ENCODE results near the gene UTS2R.
"Not testable (repeated sequence)": the region's sequence is repeated elsewhere in the genome, so short reads cannot be mapped to it uniquely, and the experiment has no call there.

Gene UTS2R

DNA sequence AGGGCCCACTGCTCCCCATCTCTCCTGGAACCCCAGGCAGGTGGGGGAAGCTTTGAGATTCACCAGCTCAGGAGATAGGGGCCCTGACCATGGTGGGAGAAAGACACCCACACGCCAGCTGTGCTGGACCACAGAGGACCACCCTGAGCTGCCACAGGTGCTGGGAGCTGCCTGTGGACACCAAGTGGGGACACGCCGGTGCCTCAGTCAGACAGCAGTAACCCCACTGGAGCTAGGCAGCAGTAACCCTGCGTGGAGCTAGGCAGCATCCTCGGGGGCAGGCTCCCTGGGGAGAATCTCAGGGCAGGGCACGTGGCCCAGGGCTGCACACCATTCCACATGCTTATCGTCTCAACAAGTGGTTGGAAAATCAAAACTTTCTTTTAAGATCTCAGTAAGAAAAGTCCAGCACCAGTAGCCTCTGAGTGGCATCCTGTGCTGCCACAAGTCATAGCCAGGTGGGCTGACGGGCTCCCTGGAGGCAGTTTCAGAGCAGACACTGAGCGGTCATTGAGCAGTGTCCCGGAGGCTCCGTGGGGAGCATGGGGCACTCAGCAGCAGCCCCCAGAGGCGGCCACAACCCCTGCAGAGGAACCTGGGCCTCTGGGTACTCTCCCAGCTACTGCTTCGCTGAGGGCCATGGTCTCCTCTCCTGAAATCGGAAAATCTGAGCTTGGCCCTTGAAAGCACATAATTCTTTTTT, 38.6 kb downstream of the UTS2R start:
- DNase-seq, result no peak

DNA sequence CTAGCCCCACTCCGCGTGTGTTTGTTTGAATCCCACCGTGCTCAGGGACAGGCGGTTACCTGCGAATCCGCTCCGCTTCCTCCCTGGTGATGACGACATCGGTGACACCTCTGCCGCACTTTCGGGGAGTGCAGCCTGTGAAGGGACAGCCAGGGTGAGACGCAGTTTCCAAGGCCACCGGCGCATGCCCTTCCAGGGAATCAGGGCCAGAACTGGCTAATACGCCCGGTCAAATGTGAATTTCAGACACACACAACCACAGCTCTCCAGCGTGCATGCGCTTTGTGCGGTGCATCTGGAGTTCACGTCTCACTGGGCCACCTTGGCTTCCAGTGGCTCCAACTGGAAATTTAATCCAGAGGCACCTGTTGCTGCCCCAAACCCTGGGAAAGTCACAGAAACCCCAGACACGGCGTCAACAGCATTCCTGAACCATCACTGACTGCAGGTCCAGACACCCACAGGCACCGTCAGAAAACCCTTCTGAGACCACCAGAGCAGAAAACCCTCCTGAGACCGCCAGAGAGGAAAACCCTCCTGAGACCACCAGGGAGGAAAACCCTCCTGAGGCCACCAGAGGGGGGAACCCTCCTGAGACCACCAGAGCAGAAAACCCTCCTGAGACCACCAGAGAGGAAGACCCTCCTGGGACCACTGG, 40.0 kb downstream of the UTS2R start:
- no peak for DNase-seq

DNA sequence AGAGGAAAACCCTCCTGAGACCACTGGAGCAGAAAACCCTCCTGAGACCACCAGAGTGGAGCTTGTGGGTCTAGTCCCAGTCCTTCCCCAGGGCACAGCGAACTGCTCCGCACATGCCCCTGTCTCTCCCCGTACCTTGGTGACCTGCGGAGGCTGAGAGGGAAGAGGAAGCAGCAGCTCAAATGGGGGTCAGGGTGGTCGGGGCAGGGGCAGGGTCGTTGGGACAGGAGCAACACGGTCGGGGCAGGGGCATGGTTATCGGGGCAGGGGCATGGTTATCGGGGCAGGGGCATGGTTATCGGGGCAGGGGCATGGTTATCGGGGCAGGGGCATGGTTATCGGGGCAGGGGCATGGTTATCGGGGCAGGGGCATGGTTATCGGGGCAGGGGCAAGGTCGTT, 40.5 kb downstream of the UTS2R start:
- not testable (repeated sequence) for DNase-seq

DNA sequence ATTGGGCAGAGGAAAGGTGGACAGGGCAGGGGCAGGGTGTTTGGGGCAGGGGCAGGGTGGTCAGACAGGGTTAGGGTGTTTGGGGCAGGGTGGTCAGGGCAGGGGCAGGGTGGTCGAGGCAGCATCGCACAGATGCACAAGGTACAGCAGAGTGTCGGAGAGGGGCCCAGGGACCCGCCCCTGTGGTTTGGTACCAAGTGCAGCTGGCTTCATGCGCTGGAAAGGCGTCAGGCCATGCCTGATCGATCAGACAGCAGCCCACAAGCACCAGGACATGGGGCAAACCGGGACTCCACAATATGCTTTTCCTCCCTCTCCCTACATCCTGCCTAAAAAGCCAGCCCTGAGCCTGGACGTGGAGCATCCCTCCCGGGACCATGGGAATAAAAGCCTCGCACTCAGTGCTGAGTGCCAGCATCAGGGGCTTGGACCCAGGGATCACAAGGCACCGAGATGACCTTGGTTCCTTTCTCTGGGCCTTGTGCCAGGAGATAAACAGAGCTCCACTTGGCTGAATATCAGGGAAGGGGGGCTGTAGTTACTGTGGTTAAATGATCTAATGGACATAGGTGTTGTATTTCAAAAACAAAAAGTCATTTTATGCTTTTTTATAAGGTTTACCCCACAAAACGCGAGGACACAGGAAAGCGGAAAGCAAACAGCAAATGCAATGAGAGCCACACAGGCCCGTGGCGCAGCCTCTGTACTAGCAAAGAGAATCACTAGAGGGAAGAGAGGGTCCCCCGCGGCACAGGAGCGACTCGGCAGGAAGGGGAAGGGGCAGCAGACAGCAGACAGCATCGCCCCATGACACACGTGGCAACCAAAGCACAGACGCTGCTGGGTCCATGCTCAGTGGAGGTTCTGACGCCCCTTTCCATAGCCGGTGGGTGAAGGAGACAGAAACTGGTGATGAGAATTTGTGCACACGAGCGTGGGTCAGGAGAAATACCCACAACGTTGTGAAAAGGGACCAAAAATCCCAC, 41.3 kb downstream of the UTS2R start:
- no peak for DNase-seq

DNA sequence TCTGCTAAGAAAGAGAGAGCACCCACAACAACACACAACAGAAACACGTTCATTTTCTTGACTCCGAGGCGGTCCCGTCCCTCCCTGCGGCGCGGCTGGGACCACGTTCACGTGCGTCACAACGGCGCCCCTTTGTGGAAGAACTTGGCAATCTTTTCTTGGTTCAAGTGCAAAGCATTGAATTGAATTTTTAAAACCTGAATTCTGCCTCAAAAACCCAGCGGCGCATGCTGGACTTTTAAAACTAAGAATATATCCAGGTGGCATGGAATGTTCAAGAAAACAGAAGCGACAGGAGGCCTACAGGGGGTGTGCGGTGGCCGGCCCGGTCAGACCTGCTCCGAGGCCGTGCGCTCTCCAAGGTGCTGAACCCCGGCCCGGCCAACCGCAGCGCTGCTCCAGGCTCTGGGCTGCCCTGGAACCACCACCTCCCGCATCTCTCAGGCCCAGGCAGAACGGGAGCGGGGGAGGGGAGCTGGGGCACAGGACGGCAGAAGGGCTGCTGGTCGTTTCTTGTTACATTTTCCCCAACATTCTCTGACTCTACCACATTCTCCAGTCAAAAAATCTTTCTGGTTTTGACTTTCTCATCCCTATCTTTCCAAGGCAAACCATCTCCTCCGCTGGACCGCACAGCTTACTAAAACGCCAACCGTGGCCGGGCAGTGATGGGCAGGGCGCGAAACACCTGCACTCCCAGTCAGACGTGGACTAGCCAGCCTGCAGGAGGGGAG, 43.1 kb downstream of the UTS2R start:
- DNase-seq, result no peak

DNA sequence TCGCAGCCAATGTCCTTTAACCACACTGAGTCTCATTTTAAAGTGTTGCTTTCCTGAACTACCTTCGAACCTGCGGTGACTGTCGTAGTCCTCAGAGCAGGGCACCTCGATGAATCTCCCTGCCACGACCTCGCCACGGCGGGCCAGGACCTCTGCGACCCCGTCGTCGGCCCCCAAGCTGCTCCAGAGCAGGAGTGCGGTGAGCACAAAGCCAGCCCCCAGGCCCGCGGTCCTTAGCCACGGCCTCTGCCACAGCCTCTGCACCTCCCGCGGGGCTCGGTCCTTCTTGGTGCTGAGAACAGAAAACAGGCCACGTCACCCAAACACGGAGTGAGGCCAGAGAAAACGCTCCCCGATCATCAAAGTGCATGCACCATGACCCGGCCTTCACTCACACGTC, 43.8 kb downstream of the UTS2R start:
- DNase-seq, result no peak

DNA sequence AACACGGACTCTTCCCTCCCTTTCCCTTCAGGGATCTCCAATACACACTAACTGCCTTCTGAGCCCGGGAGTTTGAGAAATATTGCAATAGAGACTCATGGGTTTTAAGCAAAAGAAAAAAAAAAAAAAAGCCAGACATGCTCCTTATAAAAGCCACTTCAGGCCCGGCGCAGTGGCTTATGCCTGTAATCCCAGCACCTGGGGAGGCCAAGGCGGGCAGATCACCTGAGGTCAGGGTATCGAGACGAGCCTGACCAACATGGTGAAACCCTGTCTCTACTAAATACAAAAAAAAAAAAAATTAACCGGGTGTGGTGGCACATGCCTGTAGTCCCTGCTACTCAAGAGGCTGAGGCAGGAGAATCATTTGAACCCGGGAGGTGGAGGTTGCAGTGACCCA, 44.2 kb downstream of the UTS2R start:
- DNase-seq, result no peak

DNA sequence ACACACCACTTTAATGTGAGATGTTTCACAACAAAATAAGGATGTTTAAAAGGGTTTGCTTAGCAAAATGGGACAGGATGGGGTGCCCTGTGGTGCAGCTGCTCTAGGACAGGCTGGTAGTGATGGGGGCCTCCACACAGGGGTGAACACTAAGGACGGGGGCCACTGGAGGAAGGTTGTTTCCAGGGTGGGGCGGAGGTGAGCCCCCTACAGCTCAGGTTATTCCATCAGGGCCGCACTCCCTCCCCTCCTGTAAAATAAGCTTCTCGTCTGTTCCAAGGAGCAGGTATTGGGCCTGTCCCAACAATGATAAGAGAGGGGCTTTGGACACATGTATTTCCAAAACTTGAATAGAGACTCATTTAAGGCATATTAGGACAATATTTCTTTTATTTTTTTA, 44.7 kb downstream of the UTS2R start:
- DNase-seq, result no peak

DNA sequence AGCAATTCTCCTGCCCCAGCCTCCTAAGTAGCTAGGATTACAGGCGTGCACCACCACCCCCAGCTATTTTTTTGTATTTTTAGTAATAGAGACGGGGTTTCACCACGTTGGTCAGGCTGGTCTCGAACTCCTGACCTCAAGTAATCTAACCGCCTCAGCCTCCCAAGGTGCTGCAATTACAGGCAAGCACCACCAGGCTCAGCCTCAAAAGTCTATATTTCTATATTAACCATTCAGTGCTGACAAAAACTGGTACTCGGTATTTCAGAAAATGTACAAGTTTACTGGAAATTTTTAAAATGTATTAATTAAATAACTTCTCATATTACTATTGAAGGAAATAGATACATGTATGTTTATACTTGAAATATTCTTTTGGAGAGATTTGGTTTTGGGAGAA, 45.2 kb downstream of the UTS2R start:
- DNase-seq, result no peak

DNA sequence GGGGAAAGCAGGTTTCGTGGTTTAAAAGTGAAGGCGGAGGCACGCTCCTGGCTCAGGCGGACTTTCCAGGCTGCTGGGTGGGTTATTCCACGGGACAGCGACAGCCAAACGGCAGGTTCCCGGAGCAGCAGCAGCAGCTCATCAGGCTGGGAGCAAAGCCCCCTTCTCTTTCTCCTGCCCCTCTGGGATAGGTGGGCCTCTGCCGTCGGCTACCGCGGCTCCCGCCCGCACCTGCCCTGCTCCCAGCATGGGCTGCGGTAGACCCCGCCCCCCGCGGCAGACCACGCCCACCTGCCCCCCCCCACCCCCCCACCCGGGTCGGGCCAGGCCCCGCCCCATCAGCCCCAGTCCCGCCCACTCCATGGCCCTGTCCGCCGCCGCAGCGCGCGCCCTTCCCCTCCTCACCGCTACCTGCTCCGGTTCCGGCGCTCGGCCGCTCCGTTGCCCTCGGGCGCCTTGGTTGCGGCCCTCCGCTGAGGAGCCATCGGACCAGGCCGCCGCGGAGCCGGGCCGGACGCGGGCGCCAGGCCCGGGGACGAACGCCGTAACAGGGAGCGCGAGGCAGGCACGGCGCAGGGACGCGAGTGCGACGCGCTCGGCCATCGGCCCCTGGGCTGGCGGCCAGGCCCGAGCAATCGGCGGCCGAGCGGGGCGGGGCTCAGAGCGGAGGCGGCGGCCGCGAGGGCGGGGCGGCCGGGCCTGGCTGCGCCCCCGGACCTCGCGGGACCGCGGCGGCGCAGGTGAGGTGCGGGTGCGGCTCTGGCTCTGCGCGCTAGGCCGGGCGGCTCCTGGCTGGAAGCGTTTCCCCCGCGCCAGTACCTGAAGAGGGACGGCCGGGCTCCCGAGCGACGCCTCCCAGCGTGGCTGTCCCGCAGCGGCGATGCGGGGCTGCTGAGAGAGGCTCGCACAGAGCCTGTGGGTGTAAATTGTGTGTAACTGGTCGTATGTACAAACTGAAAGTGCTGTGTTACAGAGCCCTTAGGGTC, 46.7 kb downstream of the UTS2R start, which contains the start of the genes HEXD and OGFOD3:
HEXD (plus strand) TSS at position 347 of the 986 bp plus-strand sequence. CDS start 1,453 bp downstream, outside the sequence.
OGFOD3 (minus strand) TSS at position 586 of the 986 bp plus-strand sequence; CDS start at position 485, 101 bp downstream.
- peak; percentile 59 for DNase-seq

DNA sequence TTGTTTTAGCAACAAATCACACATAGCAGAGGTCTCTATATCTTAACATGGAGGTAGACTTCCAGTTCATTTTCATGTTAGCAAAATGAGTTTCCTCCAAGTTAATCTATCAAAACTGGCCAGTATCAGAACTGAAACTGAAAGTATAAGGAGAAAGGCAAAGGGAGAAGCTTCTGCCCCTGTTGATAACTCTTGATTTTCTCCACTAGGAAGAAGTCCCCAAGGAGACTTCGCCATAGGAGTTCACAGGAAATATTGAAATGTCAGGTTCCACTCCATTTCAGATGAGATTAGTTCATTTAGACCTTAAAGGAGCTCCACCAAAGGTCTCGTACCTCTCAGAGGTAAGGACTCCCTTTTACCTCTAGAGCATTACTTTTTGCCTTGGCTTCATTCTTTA, 48.0 kb downstream of the UTS2R start:
- no peak for DNase-seq

DNA sequence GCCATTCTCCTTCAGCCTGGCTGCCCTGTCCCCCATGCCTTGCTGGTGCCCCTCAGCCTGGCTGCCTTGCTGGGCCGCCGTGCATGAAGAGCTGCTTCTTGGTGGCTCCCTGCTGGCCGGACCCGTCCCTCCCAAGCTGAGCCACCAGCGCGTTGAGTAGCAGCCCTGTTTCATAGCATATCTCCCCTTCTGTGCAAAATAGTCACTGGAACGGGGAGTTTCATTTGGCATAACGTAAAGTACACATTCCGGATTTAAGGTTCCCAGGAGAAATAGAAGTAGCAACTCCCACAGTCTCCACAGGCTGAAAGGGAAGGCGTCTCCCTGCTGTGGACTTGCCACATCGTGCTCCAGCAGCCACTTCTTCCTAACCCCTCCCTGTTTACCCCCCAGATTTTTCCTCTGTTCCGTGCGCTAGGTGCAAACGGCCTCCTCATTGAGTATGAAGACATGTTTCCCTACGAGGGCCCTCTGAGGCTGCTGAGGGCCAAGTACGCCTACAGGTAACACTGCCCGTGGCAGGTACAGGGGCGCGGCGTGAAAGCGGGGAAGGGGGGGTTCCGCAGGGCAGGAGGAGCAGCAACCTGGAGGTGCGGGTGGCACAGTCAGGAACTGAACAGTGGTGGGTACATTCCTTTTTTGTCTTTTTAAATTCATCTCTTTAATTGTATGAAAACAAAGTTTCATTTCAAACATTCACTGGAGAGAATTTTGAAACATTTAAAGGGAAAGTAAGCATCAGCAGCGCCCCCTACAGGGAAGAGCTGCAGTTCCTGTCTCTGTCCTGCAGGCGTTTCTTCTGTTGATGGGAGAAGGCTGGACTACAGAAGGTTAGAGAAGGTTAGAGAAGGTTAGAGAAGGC, 52.7 kb downstream of the UTS2R start:
- DNase-seq, result no peak

DNA sequence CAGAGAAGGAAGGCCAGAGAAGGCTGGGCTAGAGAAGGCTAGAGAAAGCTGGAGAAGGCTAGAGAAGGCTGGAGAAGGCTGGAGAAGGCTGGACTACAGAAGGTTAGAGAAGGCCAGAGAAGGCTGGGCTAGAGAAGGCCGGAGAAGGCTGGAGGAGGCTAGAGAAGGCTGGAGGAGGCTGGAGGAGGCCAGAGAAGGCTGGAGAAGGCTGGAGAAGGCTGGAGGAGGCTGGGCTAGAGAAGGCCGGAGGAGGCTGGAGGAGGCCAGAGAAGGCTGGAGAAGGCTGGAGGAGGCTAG, 53.2 kb downstream of the UTS2R start:
- no peak for DNase-seq

Measured in NCI-H446 treated with DMSO at 0.1 percent for 48 hours (cell line).